ENCODE results near the gene TBC1D3G. TPM values are rescaled to one million over a fixed set of nuclear protein-coding genes. Genes with fewer than 3 reads are reported as not detected.
"Not testable (repeated sequence)": the region's sequence is repeated elsewhere in the genome, so short reads cannot be mapped to it uniquely, and the experiment has no call there.

Gene TBC1D3G
- not detected for total RNA-seq (2013)
- polyA plus RNA-seq (not detected), polyA minus RNA-seq (not detected in 2 replicates), total RNA-seq (0 to 0.08 (median 0) reads per million in 11 experiments)

- H3K4me3 Mint-ChIP-seq; H3K4me1 ChIP-seq (ENCODE audit: control insufficient read depth in 1 of 2, insufficient read depth in 2 of 2, low read length in 2 of 2); H3K9ac ChIP-seq (ENCODE audit: insufficient read depth, low read length, poor library complexity, severe bottlenecking); H3K27me3 ChIP-seq (ENCODE audit: control insufficient read depth in 2 of 2, insufficient read depth in 2 of 2, low read length in 2 of 2); H3K36me3 Mint-ChIP-seq; H3K36me3 ChIP-seq (replicated peaks in 1 of 2; ENCODE audit: control insufficient read depth in 1 of 2, insufficient read depth in 2 of 2, low read length in 2 of 2); H3K79me2 ChIP-seq (ENCODE audit: insufficient read depth, low read length); H3K4me2 ChIP-seq (replicated peaks; ENCODE audit: extremely low read depth, low read length, poor library complexity, severe bottlenecking); H3K27ac ChIP-seq (ENCODE audit: low read depth in 1 of 2, low read length in 2 of 2); H3K27me3 Mint-ChIP-seq (ENCODE audit: low read depth in 3 of 3); H3K27ac Mint-ChIP-seq; intact Hi-C loops (cut with micrococcal nuclease); H4K20me1 ChIP-seq (ENCODE audit: insufficient read depth, low read length); H3K9me3 ChIP-seq (replicated peaks in 1 of 2; ENCODE audit: control insufficient read depth in 1 of 2, insufficient read depth in 1 of 2, low read length in 2 of 2); H3K4me1 Mint-ChIP-seq; H3K4me3 ChIP-seq (replicated peaks in 1 of 3; ENCODE audit: low read depth in 2 of 3, low read length in 3 of 3); DNase-seq; H2AFZ ChIP-seq (ENCODE audit: insufficient read depth, low read depth, low read length, poor library complexity, severe bottlenecking); H3K9me3 Mint-ChIP-seq: not testable (repeated sequence)
- no CpG with 5 or more reads among the region's 9 CpGs for WGBS (ENCODE audit: insufficient coverage)
These were observed at the start of gene TBC1D3G for GRCh38 chr17:36323584-36323983. TSS of gene TBC1D3G (plus strand) at chr17:36323884. CDS start at chr17:36325412, 1,528 bp downstream.

- H3K27ac Mint-ChIP-seq; H3K4me3 Mint-ChIP-seq; H3K27me3 ChIP-seq (ENCODE audit: control insufficient read depth in 2 of 2, insufficient read depth in 2 of 2, low read length in 2 of 2); H3K27me3 Mint-ChIP-seq (ENCODE audit: low read depth in 3 of 3); H3K9me3 Mint-ChIP-seq; H3K9ac ChIP-seq (ENCODE audit: insufficient read depth, low read length, poor library complexity, severe bottlenecking); H3K4me1 Mint-ChIP-seq; H3K4me1 ChIP-seq (ENCODE audit: control insufficient read depth in 1 of 2, insufficient read depth in 2 of 2, low read length in 2 of 2); H3K27ac ChIP-seq (ENCODE audit: low read depth in 1 of 2, low read length in 2 of 2); H3K4me3 ChIP-seq (replicated peaks in 1 of 3; ENCODE audit: low read depth in 2 of 3, low read length in 3 of 3); H3K79me2 ChIP-seq (ENCODE audit: insufficient read depth, low read length); H3K36me3 Mint-ChIP-seq; intact Hi-C loops (cut with micrococcal nuclease); H4K20me1 ChIP-seq (ENCODE audit: insufficient read depth, low read length); H3K36me3 ChIP-seq (replicated peaks in 1 of 2; ENCODE audit: control insufficient read depth in 1 of 2, insufficient read depth in 2 of 2, low read length in 2 of 2); H2AFZ ChIP-seq (ENCODE audit: insufficient read depth, low read depth, low read length, poor library complexity, severe bottlenecking); DNase-seq; H3K4me2 ChIP-seq (replicated peaks; ENCODE audit: extremely low read depth, low read length, poor library complexity, severe bottlenecking); H3K9me3 ChIP-seq (replicated peaks in 1 of 2; ENCODE audit: control insufficient read depth in 1 of 2, insufficient read depth in 1 of 2, low read length in 2 of 2): not testable (repeated sequence)
- no CpG with 5 or more reads among the region's 1 CpG for WGBS (ENCODE audit: insufficient coverage)
These were observed 40.4 kb upstream of the TBC1D3G start for GRCh38 chr17:36283256-36283655.

GRCh38 chr17:36284219-36284618 lies 39.5 kb upstream of the TBC1D3G start:
- H3K36me3 ChIP-seq (replicated peaks in 1 of 2; ENCODE audit: control insufficient read depth in 1 of 2, insufficient read depth in 2 of 2, low read length in 2 of 2); H3K4me3 Mint-ChIP-seq; H3K4me3 ChIP-seq (replicated peaks in 1 of 3; ENCODE audit: low read depth in 2 of 3, low read length in 3 of 3); H2AFZ ChIP-seq (ENCODE audit: insufficient read depth, low read depth, low read length, poor library complexity, severe bottlenecking); H3K27ac ChIP-seq (ENCODE audit: low read depth in 1 of 2, low read length in 2 of 2); H3K4me1 ChIP-seq (ENCODE audit: control insufficient read depth in 1 of 2, insufficient read depth in 2 of 2, low read length in 2 of 2); intact Hi-C loops (cut with micrococcal nuclease); H3K9me3 Mint-ChIP-seq; H3K4me2 ChIP-seq (replicated peaks; ENCODE audit: extremely low read depth, low read length, poor library complexity, severe bottlenecking); H3K27ac Mint-ChIP-seq; H3K36me3 Mint-ChIP-seq; H3K27me3 ChIP-seq (ENCODE audit: control insufficient read depth in 2 of 2, insufficient read depth in 2 of 2, low read length in 2 of 2); H3K9me3 ChIP-seq (replicated peaks in 1 of 2; ENCODE audit: control insufficient read depth in 1 of 2, insufficient read depth in 1 of 2, low read length in 2 of 2); DNase-seq; H4K20me1 ChIP-seq (ENCODE audit: insufficient read depth, low read length); H3K4me1 Mint-ChIP-seq; H3K27me3 Mint-ChIP-seq (ENCODE audit: low read depth in 3 of 3); H3K9ac ChIP-seq (ENCODE audit: insufficient read depth, low read length, poor library complexity, severe bottlenecking); H3K79me2 ChIP-seq (ENCODE audit: insufficient read depth, low read length): not testable (repeated sequence)
- no CpG with 5 or more reads among the region's 5 CpGs for WGBS (ENCODE audit: insufficient coverage)

- H3K36me3 ChIP-seq (replicated peaks in 1 of 2; ENCODE audit: control insufficient read depth in 1 of 2, insufficient read depth in 2 of 2, low read length in 2 of 2); H3K9me3 ChIP-seq (replicated peaks in 1 of 2; ENCODE audit: control insufficient read depth in 1 of 2, insufficient read depth in 1 of 2, low read length in 2 of 2); intact Hi-C loops (cut with micrococcal nuclease); H3K27me3 Mint-ChIP-seq (ENCODE audit: low read depth in 3 of 3); H3K36me3 Mint-ChIP-seq; H3K27me3 ChIP-seq (ENCODE audit: control insufficient read depth in 2 of 2, insufficient read depth in 2 of 2, low read length in 2 of 2); DNase-seq; H3K4me3 Mint-ChIP-seq; H3K79me2 ChIP-seq (ENCODE audit: insufficient read depth, low read length); H3K4me1 ChIP-seq (ENCODE audit: control insufficient read depth in 1 of 2, insufficient read depth in 2 of 2, low read length in 2 of 2); H4K20me1 ChIP-seq (ENCODE audit: insufficient read depth, low read length); H3K4me1 Mint-ChIP-seq; H2AFZ ChIP-seq (ENCODE audit: insufficient read depth, low read depth, low read length, poor library complexity, severe bottlenecking); H3K9me3 Mint-ChIP-seq; H3K4me3 ChIP-seq (replicated peaks in 1 of 3; ENCODE audit: low read depth in 2 of 3, low read length in 3 of 3); H3K4me2 ChIP-seq (replicated peaks; ENCODE audit: extremely low read depth, low read length, poor library complexity, severe bottlenecking); H3K9ac ChIP-seq (ENCODE audit: insufficient read depth, low read length, poor library complexity, severe bottlenecking); H3K27ac ChIP-seq (ENCODE audit: low read depth in 1 of 2, low read length in 2 of 2); H3K27ac Mint-ChIP-seq: not testable (repeated sequence)
- no CpG with 5 or more reads among the region's 2 CpGs for WGBS (ENCODE audit: insufficient coverage)
These were observed 33.6 kb upstream of the TBC1D3G start for GRCh38 chr17:36289965-36290612.
